ENCODE results near the gene PLAAT5.

PLAAT5 gene

GRCh38 chr11:63521896-63522295, 30.9 kb upstream of the PLAAT5 start:
- Histone ChIP-seq H2AFZ (ENCODE audit: low read depth, low read length) (no peak overlapping the region), H3K27ac (ENCODE audit: low read length, poor library complexity, severe bottlenecking) (no peak overlapping the region), H3K4me2 (ENCODE audit: low read length, poor library complexity, severe bottlenecking) (no peak overlapping the region), H3K4ac (ENCODE audit: low read depth in 1 of 2, low read length in 2 of 2) (no peak overlapping the region), H2BK120ac (ENCODE audit: low read depth, low read length) (no peak overlapping the region), H4K8ac (ENCODE audit: low read length) (no peak overlapping the region), H3K27me3 (ENCODE audit: control insufficient read depth in 1 of 2, insufficient read depth in 1 of 2, low read length in 2 of 2) (no peaks in the 10 kb centered on the region), H3K23ac (ENCODE audit: low read length in 2 of 2) (no peak overlapping the region), H3K79me1 (replicated peaks; ENCODE audit: low read length, poor library complexity, severe bottlenecking) (no peaks in the 10 kb centered on the region), H3K4me3 (ENCODE audit: insufficient read depth in 1 of 2, low read depth in 1 of 2, low read length in 2 of 2) (no peak overlapping the region), H3K36me3 (ENCODE audit: control insufficient read depth in 1 of 2, insufficient read depth in 2 of 2, low read depth in 1 of 2, low read length in 2 of 2) (no peaks in the 10 kb centered on the region), H3K18ac (ENCODE audit: low read depth in 1 of 2, low read length in 2 of 2) (no peak overlapping the region), H3K9ac (ENCODE audit: low read length) (no peak overlapping the region), H2BK12ac (ENCODE audit: low read length in 2 of 2) (no peak overlapping the region), H4K91ac (ENCODE audit: low read length) (no peak overlapping the region), H3K14ac (ENCODE audit: low read length in 2 of 2) (no peak overlapping the region), H2AK5ac (ENCODE audit: low read length, severe bottlenecking) (no peak overlapping the region), H3K4me1 (ENCODE audit: control insufficient read depth, insufficient read depth, low read depth, low read length) (no peaks in the 10 kb centered on the region), H3K9me3 (ENCODE audit: control insufficient read depth, low read length) (no peaks in the 10 kb centered on the region), H2BK15ac (ENCODE audit: low read depth, poor library complexity, severe bottlenecking) (no peak overlapping the region), H2BK5ac (ENCODE audit: low read depth, low read length, poor library complexity, severe bottlenecking) (no peak overlapping the region)
- WGBS = 57% methylated on average over 1 of the region's 2 CpGs
- peak; percentile 8 for DNase-seq

GRCh38 chr11:63520606-63521170, 29.7 kb upstream of the PLAAT5 start:
- Histone ChIP-seq H3K4me1 (ENCODE audit: control insufficient read depth, insufficient read depth, low read depth, low read length) (no peaks in the 10 kb centered on the region), H2BK15ac (ENCODE audit: low read depth, poor library complexity, severe bottlenecking) (no peak overlapping the region), H2BK5ac (ENCODE audit: low read depth, low read length, poor library complexity, severe bottlenecking) (no peak overlapping the region), H3K23ac (ENCODE audit: low read length in 2 of 2) (no peak overlapping the region), H3K14ac (ENCODE audit: low read length in 2 of 2) (no peak overlapping the region), H4K8ac (ENCODE audit: low read length) (no peak overlapping the region), H3K4me3 (ENCODE audit: insufficient read depth in 1 of 2, low read depth in 1 of 2, low read length in 2 of 2) (no peak overlapping the region), H2BK120ac (ENCODE audit: low read depth, low read length) (no peak overlapping the region), H4K91ac (ENCODE audit: low read length) (no peak overlapping the region), H3K4ac (ENCODE audit: low read depth in 1 of 2, low read length in 2 of 2) (no peak overlapping the region), H3K18ac (ENCODE audit: low read depth in 1 of 2, low read length in 2 of 2) (no peak overlapping the region), H3K4me2 (ENCODE audit: low read length, poor library complexity, severe bottlenecking) (no peak overlapping the region), H3K79me1 (replicated peaks; ENCODE audit: low read length, poor library complexity, severe bottlenecking) (no peaks in the 10 kb centered on the region), H3K27me3 (ENCODE audit: control insufficient read depth in 1 of 2, insufficient read depth in 1 of 2, low read length in 2 of 2) (no peaks in the 10 kb centered on the region), H3K27ac (ENCODE audit: low read length, poor library complexity, severe bottlenecking) (no peak overlapping the region), H2AK5ac (ENCODE audit: low read length, severe bottlenecking) (no peak overlapping the region), H2AFZ (ENCODE audit: low read depth, low read length) (no peak overlapping the region), H2BK12ac (ENCODE audit: low read length in 2 of 2) (no peak overlapping the region), H3K9ac (ENCODE audit: low read length) (no peak overlapping the region), H3K36me3 (ENCODE audit: control insufficient read depth in 1 of 2, insufficient read depth in 2 of 2, low read depth in 1 of 2, low read length in 2 of 2) (no peaks in the 10 kb centered on the region), H3K9me3 (ENCODE audit: control insufficient read depth, low read length) (no peaks in the 10 kb centered on the region)
- no peak for DNase-seq
- WGBS = 89% methylated on average over 4 of the region's 5 CpGs

- H3K4me3 ChIP-seq (ENCODE audit: insufficient read depth in 1 of 2, low read depth in 1 of 2, low read length in 2 of 2) = no peak overlapping the region
- H3K4ac ChIP-seq (ENCODE audit: low read depth in 1 of 2, low read length in 2 of 2) = no peak overlapping the region
- no peak overlapping the region for H2AK5ac ChIP-seq (ENCODE audit: low read length, severe bottlenecking)
- H3K23ac ChIP-seq (ENCODE audit: low read length in 2 of 2) = no peak overlapping the region
- H3K9me3 ChIP-seq (ENCODE audit: control insufficient read depth, low read length) = no peaks in the 10 kb centered on the region
- H2AFZ ChIP-seq (ENCODE audit: low read depth, low read length) = no peak overlapping the region
- no peak overlapping the region for H3K9ac ChIP-seq (ENCODE audit: low read length)
- H4K8ac ChIP-seq (ENCODE audit: low read length) = no peak overlapping the region
- H2BK12ac ChIP-seq (ENCODE audit: low read length in 2 of 2) = no peak overlapping the region
- no peak overlapping the region for H3K14ac ChIP-seq (ENCODE audit: low read length in 2 of 2)
- H3K36me3 ChIP-seq (ENCODE audit: control insufficient read depth in 1 of 2, insufficient read depth in 2 of 2, low read depth in 1 of 2, low read length in 2 of 2) = no peaks in the 10 kb centered on the region
- H3K27me3 ChIP-seq (ENCODE audit: control insufficient read depth in 1 of 2, insufficient read depth in 1 of 2, low read length in 2 of 2) = no peaks in the 10 kb centered on the region
- peaks cover 2% of the 10 kb centered on the region for H3K4me1 ChIP-seq (ENCODE audit: control insufficient read depth, insufficient read depth, low read depth, low read length)
- H3K4me2 ChIP-seq (ENCODE audit: low read length, poor library complexity, severe bottlenecking) = no peak overlapping the region
- H2BK15ac ChIP-seq (ENCODE audit: low read depth, poor library complexity, severe bottlenecking) = no peak overlapping the region
- H3K27ac ChIP-seq (ENCODE audit: low read length, poor library complexity, severe bottlenecking) = no peak overlapping the region
- no peaks in the 10 kb centered on the region for H3K79me1 ChIP-seq (replicated peaks; ENCODE audit: low read length, poor library complexity, severe bottlenecking)
- H3K18ac ChIP-seq (ENCODE audit: low read depth in 1 of 2, low read length in 2 of 2) = no peak overlapping the region
- no peak overlapping the region for H2BK5ac ChIP-seq (ENCODE audit: low read depth, low read length, poor library complexity, severe bottlenecking)
- no CpG with 5 or more reads among the region's 1 CpG for WGBS
- DNase-seq = peak; percentile 80
- no peak overlapping the region for H4K91ac ChIP-seq (ENCODE audit: low read length)
- no peak overlapping the region for H2BK120ac ChIP-seq (ENCODE audit: low read depth, low read length)
These were observed 27.6 kb upstream of the PLAAT5 start for GRCh38 chr11:63518548-63518947.

- Histone ChIP-seq H4K8ac (ENCODE audit: low read length) (no peak overlapping the region), H2AK5ac (ENCODE audit: low read length, severe bottlenecking) (no peak overlapping the region), H2BK12ac (ENCODE audit: low read length in 2 of 2) (no peak overlapping the region), H2BK15ac (ENCODE audit: low read depth, poor library complexity, severe bottlenecking) (no peak overlapping the region), H3K14ac (ENCODE audit: low read length in 2 of 2) (no peak overlapping the region), H3K23ac (ENCODE audit: low read length in 2 of 2) (no peak overlapping the region), H2BK5ac (ENCODE audit: low read depth, low read length, poor library complexity, severe bottlenecking) (no peak overlapping the region), H2AFZ (ENCODE audit: low read depth, low read length) (no peak overlapping the region), H2BK120ac (ENCODE audit: low read depth, low read length) (no peak overlapping the region), H3K4me3 (ENCODE audit: insufficient read depth in 1 of 2, low read depth in 1 of 2, low read length in 2 of 2) (no peak overlapping the region), H3K9me3 (ENCODE audit: control insufficient read depth, low read length) (no peaks in the 10 kb centered on the region), H4K91ac (ENCODE audit: low read length) (no peak overlapping the region), H3K36me3 (ENCODE audit: control insufficient read depth in 1 of 2, insufficient read depth in 2 of 2, low read depth in 1 of 2, low read length in 2 of 2) (no peaks in the 10 kb centered on the region), H3K4me1 (ENCODE audit: control insufficient read depth, insufficient read depth, low read depth, low read length) (peaks cover 2% of the 10 kb centered on the region), H3K4ac (ENCODE audit: low read depth in 1 of 2, low read length in 2 of 2) (no peak overlapping the region), H3K27ac (ENCODE audit: low read length, poor library complexity, severe bottlenecking) (no peak overlapping the region), H3K9ac (ENCODE audit: low read length) (no peak overlapping the region), H3K79me1 (replicated peaks; ENCODE audit: low read length, poor library complexity, severe bottlenecking) (no peaks in the 10 kb centered on the region), H3K27me3 (ENCODE audit: control insufficient read depth in 1 of 2, insufficient read depth in 1 of 2, low read length in 2 of 2) (no peaks in the 10 kb centered on the region), H3K18ac (ENCODE audit: low read depth in 1 of 2, low read length in 2 of 2) (no peak overlapping the region), H3K4me2 (ENCODE audit: low read length, poor library complexity, severe bottlenecking) (no peak overlapping the region)
- 100% methylated on average over 3 of the region's 5 CpGs for WGBS
- no peak for DNase-seq
These were observed 26.2 kb upstream of the PLAAT5 start for GRCh38 chr11:63517156-63517555.
